ENCODE data around the gene VPS13D.
A peak's percentile ranks its signal among the peaks of the same experiment; 100 is the strongest.

VPS13D gene

DNA sequence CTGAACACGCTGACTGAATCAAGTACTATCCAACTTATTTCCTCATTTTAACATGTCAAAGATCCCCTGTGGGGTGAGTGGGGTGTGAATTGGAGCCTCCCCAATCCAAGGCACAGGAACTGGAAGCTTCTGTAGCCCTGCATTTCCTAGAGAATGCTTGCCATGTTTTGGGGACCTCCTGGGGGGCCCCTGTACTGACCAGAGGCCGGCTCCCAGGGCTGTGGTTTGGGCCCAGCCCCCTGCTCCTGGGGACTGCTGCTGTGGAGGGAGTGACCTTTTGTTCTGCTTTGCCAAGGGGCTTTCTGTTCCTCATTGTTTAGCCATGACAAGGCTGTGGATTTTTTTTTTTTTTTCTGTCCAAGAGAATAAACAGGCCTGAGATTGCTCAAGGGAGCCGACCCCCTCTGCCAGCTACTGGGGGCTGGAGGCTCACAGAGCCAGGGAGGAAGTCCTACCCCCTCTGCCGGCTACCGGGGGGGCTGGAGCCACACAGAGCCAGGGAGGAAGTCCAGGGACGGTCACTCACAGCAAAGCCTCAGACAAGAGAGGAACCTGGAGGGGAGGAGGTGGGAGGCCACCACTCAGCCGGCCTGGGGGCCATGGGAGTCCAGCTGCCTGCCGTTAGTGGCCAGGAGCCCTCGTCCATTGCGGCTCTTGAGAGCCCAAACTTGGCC, 45.7 kb upstream of the VPS13D start:
- peak; percentile 64 for DNase-seq (ENCODE audit: low spot score)
- in situ Hi-C loops (cut with MboI; ENCODE audit: low sequenced_read_pairs, unreplicated experiment), result no loop called here
- TF ChIP-seq, protein P1, sequence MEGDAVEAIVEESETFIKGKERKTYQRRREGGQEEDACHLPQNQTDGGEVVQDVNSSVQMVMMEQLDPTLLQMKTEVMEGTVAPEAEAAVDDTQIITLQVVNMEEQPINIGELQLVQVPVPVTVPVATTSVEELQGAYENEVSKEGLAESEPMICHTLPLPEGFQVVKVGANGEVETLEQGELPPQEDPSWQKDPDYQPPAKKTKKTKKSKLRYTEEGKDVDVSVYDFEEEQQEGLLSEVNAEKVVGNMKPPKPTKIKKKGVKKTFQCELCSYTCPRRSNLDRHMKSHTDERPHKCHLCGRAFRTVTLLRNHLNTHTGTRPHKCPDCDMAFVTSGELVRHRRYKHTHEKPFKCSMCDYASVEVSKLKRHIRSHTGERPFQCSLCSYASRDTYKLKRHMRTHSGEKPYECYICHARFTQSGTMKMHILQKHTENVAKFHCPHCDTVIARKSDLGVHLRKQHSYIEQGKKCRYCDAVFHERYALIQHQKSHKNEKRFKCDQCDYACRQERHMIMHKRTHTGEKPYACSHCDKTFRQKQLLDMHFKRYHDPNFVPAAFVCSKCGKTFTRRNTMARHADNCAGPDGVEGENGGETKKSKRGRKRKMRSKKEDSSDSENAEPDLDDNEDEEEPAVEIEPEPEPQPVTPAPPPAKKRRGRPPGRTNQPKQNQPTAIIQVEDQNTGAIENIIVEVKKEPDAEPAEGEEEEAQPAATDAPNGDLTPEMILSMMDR (IDR thresholded peaks at IDR 0.05; ENCODE audit: borderline replicate concordance, control extremely low read depth, extremely low read depth, insufficient read depth, missing control alignments), result no peak

DNA sequence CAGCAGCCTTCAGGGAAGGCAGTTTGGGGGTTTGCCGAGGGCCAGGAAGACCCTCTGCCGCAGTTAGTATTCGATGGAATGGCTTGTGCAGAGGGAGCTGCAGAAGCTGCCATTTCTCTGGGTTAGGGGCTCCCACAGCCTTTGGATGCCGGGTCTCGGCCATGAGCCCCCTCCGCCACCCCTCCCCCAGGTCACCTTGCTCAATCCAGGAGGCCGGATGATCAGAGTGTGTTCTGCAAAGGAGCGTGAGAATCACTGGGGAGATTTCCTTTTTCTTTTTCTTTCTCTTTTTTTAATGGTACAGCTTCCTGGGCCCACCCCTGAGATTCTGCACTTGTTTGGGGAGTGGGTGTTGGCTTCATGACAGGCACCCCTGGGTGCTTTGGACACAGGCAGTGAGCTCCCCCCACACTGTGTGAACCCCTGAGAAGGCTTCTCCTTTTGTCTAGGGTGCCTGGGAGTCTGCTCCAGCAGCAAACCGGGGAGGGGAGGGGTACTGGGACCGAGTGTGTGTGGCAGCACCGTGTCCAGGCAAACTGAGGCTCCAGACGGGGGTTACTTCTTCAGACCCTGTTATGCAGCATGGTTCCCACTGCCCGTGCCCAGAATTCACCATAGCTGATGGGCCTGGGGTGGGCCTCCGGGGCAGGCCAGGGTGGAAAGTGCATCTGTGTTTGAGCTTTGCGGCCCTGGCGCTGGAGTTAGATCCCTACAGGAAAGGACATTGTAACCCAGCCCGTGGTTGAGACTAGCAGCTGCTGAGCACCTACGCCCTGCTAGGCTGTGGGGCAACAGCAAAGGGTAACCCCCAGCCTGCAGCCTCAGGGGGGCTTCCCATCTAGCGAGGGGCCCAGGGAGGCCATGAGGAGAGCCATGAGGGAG, 44.6 kb upstream of the VPS13D start:
- in situ Hi-C loops (cut with MboI; ENCODE audit: low sequenced_read_pairs, unreplicated experiment), result no loop called here
- no peak for DNase-seq (ENCODE audit: low spot score)

DNA sequence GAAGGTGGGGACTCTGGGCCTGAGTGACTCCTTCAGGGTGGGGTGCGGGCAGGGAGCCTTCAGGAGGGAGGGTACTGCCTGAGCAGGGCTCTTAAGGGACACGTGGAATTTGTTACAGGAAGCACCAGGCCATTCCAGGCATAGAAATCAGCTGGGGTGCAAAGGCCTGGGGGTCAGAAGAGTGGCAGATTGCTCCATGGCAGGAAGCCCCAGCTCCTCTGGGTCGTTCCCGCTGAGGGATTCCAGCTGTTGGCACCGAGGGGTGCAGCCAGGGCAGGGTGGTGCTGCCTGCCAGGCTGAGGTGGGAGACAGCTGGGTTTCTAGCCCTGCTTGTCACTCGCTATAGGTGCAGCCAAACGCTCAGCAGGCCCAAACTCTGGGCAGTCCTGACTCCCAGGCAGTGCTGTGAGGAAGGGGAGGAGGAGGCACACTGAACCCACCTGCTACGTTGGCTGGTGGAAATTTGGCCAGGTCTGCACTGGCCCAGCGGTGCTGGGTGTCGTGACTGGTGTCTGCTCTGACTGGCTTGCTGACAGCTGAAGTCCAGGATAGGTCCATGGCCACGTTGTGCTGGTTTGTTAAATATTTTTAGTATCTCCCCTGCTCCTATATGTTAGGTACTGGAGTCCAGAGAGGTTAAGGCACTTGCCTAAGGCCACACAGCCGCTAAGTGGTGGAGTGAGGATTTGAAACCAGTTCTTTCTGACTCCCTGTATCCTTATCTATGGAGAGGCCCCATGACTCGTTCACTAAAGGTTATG, 43.7 kb upstream of the VPS13D start:
- in situ Hi-C loops (cut with MboI; ENCODE audit: low sequenced_read_pairs, unreplicated experiment), result no loop called here
- TF ChIP-seq, protein P1 (IDR thresholded peaks at IDR 0.05; ENCODE audit: borderline replicate concordance, control extremely low read depth, extremely low read depth, insufficient read depth, missing control alignments), result no peak
- DNase-seq (ENCODE audit: low spot score), result no peak

More for the DNA sequence above, 44.6 kb upstream of the VPS13D start:
- TF ChIP-seq, protein P1 (IDR thresholded peaks at IDR 0.05; ENCODE audit: borderline replicate concordance, control extremely low read depth, extremely low read depth, insufficient read depth, missing control alignments), result no peak

DNA sequence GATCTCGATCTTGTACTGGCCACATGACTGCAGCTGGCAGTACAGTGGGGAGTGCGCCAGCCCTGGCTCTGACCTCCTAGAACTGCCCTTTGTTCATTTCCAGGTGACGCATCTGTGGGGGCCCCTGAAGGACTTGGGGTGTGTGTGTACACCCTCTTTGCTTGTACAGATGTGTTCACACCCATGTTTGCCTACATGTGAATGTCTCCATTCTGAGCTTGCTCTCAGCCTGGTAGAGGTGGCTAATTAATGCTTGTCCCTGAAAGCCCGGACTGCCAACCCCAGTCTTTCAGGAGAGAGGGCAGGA, 43.2 kb upstream of the VPS13D start:
- TF ChIP-seq, protein P1 (IDR thresholded peaks at IDR 0.05; ENCODE audit: borderline replicate concordance, control extremely low read depth, extremely low read depth, insufficient read depth, missing control alignments), result no peak
- DNase-seq (ENCODE audit: low spot score), result no peak
- in situ Hi-C loops (cut with MboI; ENCODE audit: low sequenced_read_pairs, unreplicated experiment), result no loop called here

DNA sequence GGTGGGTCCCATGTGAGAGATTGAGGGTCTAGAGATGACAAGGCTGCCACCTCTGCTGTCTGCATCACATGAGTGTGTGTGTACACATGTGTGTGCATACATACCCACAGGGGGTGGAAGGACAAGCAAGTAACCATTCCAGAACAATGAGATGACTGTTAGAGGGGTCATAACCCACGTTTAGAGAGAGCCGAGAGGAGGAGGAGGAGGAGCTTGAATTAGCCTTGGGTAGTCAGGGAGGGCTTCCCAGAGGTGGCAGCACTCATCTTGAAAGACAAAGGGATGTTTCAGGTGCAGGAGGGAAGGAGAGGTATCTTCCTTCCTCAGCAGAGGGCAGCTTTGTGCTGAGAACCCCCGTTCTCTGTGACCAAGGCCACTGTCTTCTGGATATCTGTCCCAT, 41.7 kb upstream of the VPS13D start:
- in situ Hi-C loops (cut with MboI; ENCODE audit: low sequenced_read_pairs, unreplicated experiment), result no loop called here
- no peak for DNase-seq (ENCODE audit: low spot score)
- TF ChIP-seq, protein P1 (IDR thresholded peaks at IDR 0.05; ENCODE audit: borderline replicate concordance, control extremely low read depth, extremely low read depth, insufficient read depth, missing control alignments), result no peak

DNA sequence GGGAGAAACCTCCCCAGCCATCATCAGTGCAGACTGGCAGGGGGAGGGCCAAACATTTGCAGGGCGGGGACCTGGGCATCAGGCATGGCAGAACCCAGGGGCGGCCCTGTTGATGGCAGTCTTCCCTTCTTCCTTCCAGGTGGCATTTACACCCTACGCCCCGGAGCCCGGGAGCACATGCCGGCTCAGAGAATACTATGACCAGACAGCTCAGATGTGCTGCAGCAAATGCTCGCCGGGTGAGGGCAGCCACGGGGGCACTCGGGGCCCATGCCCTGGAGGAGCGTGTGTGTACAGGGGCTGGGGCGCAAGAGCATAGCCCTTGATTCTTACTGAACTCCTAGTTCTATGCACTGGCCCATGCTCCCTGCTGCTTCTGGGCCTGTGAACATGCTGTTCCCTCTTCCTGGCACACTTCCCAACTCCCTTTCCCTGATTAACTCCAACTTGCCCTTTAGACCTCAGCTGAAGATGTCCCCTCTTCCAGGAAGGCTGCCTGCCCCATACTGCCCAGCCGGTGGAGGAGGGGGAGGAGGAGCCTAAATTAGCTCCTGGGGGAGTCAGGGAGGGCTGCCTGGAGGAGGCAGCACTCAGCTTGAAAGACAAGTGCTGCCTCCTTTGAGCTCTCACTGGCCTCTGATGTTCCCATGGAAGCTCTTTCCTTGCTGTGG, 41.0 kb upstream of the VPS13D start:
- TF ChIP-seq, protein P1 (IDR thresholded peaks at IDR 0.05; ENCODE audit: borderline replicate concordance, control extremely low read depth, extremely low read depth, insufficient read depth, missing control alignments), result no peak
- in situ Hi-C loops (cut with MboI; ENCODE audit: low sequenced_read_pairs, unreplicated experiment), result no loop called here
- no peak for DNase-seq (ENCODE audit: low spot score)

All from GM13976 (cell line).